HL-60 (cell line): ENCODE results near the gene FOXP1.

Source experiments
- CTCF ChIP-seq: IDR thresholded peaks from one replicate; pipeline ENCODE4 v1.5.1; 2011; ENCODE audit warnings: low read length, control low read depth, inconsistent platforms; ENCODE audit not compliant: insufficient read depth
- POLR2AphosphoS5 ChIP-seq: IDR thresholded peaks from 2 replicates; pipeline ENCODE4 v1.6.1; 2012; ENCODE audit warnings: low read depth
- REST ChIP-seq: IDR thresholded peaks from 2 replicates; pipeline ENCODE4 v1.6.1; 2012; ENCODE audit warnings: low read depth; ENCODE audit not compliant: insufficient replicate concordance

- TF ChIP-seq POLR2AphosphoS5, result no peak
- TF ChIP-seq CTCF, result no peak
- TF ChIP-seq REST, result no peak
Measured at GRCh38 chr3:71133865-71134264, 449.7 kb downstream of the FOXP1 start.
